Testis (tissue), 3 donors: ENCODE data around the gene CSMD2. TPM values are rescaled to one million over a fixed set of nuclear protein-coding genes. Genes with fewer than 3 reads are reported as not detected.
"Not testable (repeated sequence)": the region's sequence is repeated elsewhere in the genome, so short reads cannot be mapped to it uniquely, and the experiment has no call there.

ENCODE experiments used
- DNase-seq: peaks from one replicate; pipeline ENCODE4 v3.0.0-alpha.2; 2019
- H3K27ac ChIP-seq, 2 donors: fragments of 200-600 bp; sonication (generic); one replicate each; pipeline ENCODE4 v1.5.1; 2019
- H3K27me3 ChIP-seq: fragments of 200-600 bp; sonication (generic); one replicate; pipeline ENCODE4 v1.5.1; 2019
- H3K36me3 ChIP-seq: fragments of 200-600 bp; sonication (generic); one replicate; pipeline ENCODE4 v1.5.1; 2017; ENCODE audit warnings: low read depth; ENCODE audit errors: missing control alignments
- H3K4me1 ChIP-seq: fragments of 200-600 bp; sonication (generic); one replicate; pipeline ENCODE4 v1.5.1; 2019
- H3K4me3 ChIP-seq, 2 donors: fragments of 200-600 bp; sonication (generic); one replicate each; pipeline ENCODE4 v1.5.1; 2017 to 2019
- H3K9me3 ChIP-seq: fragments of 200-600 bp; sonication (generic); one replicate; pipeline ENCODE4 v1.5.1; 2017
- POLR2A ChIP-seq: fragments of 450-650 bp; IDR thresholded peaks from one replicate; pipeline ENCODE4 v1.6.1; 2017; ENCODE audit warnings: antibody characterized with exemption, mild to moderate bottlenecking, moderate library complexity
- WGBS, 2 donors: methylation state at CpG; one replicate each; pipeline ENCODE4 v1.1.5; 2018; 5-methylcytosine and 5-hydroxymethylcytosine counted together
- intact Hi-C: fragments of 100-400 bp; cut with DNase I; formaldehyde crosslinking; loops from one replicate; pipeline ENCODE4 v1.15.1; 2023; ENCODE audit warnings: low total_unique reads
- polyA plus RNA-seq: library from polyadenylated mRNA; stranded (reverse); fragments of 350-450 nt; fragmentation: Illumina TruSeq; extraction: RNeasy Lipid Tissue Mini Kit (QIAGEN cat#74804); gene quantifications from one replicate; pipeline ENCODE4 v1.2.3, GENCODE V29; 2014; ENCODE audit warnings: low read depth, low replicate concordance; ENCODE audit not compliant: insufficient read depth
- total RNA-seq, 2 donors: library from RNA; depleted of rRNA; stranded (reverse); fragments of >200 nt; gene quantifications; one replicate each; pipeline ENCODE4 v1.2.3, GENCODE V29; 2016
- TF ChIP-seq, protein P1 (sequence below), 3 experiments: fragments of 450-650 bp in 2 of 3; fragments of 200-600 bp in 1 of 3; sonication (generic) in 1 of 3; IDR thresholded peaks; one replicate each; pipeline ENCODE4 v1.5.1; 2016 to 2019; ENCODE audit warnings: antibody characterized with exemption in 3 of 3, mild to moderate bottlenecking in 2 of 3, moderate library complexity in 1 of 3

CSMD2 gene
- total and polyA plus RNA-seq, 3 donors from 2014 or later, result 1.2 to 3.8 (median 2.7) TPM

DNA sequence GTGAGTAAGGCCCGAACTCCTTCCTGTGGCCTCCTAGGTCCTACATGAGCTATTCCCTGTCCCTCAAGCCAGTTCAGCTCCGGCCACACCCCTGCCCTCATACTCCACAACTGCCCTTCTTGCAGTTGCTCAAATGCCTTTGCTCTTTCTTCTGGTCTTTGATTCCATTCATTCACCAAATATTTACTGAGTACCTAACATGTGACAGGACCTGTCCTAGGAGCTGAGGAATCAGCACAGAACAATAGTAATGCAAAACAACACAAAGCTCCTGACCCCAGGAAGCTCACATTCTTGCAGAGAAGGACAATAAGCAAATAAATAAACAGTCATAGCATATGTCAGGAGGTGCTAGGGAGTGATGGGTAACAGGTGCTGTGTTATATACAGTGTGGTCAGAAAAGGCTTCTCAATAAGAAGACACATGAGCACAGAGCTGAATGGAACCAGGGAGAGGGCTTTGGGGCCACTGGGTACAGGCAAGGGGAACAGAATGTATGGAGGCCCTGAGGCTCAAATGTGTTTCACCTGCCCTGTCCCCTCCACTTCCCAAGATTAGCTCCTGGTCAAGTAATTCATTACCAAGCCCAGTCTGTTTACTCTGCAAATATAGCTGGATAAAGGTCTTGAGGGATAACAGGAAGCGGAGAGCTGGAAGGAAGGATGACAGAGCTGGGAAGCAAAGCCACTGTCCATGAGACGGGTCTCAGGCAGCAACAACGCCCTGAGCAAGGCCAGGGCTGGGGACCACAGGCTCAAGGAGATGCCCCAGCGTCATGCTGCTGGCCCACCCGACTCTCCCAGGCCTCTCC is 145.1 kb downstream of the CSMD2 start:
- H3K4me1 ChIP-seq, result no peaks in the 10 kb centered on the region
- no peak for DNase-seq
- no peak overlapping the region for H3K27ac ChIP-seq
- no peaks in the 10 kb centered on the region for H3K9me3 ChIP-seq
- no peaks in the 10 kb centered on the region for H3K36me3 ChIP-seq
- no peaks in the 10 kb centered on the region for H3K27me3 ChIP-seq
- no peak overlapping the region for H3K4me3 ChIP-seq
- TF ChIP-seq, protein P1, sequence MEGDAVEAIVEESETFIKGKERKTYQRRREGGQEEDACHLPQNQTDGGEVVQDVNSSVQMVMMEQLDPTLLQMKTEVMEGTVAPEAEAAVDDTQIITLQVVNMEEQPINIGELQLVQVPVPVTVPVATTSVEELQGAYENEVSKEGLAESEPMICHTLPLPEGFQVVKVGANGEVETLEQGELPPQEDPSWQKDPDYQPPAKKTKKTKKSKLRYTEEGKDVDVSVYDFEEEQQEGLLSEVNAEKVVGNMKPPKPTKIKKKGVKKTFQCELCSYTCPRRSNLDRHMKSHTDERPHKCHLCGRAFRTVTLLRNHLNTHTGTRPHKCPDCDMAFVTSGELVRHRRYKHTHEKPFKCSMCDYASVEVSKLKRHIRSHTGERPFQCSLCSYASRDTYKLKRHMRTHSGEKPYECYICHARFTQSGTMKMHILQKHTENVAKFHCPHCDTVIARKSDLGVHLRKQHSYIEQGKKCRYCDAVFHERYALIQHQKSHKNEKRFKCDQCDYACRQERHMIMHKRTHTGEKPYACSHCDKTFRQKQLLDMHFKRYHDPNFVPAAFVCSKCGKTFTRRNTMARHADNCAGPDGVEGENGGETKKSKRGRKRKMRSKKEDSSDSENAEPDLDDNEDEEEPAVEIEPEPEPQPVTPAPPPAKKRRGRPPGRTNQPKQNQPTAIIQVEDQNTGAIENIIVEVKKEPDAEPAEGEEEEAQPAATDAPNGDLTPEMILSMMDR (IDR thresholded peaks at IDR 0.05), result no peak
- TF ChIP-seq POLR2A, result no peak
- 88 to 90% methylated on average over 7 of the region's 7 CpGs for WGBS, 2 donors
- intact Hi-C loops, result no loop called here

DNA sequence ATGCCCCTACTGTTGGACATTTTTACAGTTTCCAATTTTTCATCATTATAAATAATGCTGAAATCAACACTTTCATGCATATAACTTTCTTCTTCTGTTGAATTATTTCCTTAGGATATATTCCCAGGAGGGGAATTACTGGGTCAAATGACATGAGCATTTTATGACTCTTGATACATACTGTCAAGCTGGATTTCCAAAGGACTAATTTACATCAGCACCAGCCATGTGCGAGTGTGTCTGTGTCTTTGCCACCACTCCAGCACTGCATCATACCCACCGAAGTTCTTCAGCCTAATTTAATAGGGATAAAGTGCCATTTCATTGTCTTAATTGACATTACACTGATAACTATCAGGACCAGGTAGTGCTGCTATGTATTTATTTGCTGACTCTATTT is 146.7 kb downstream of the CSMD2 start:
- Histone ChIP-seq H3K36me3 (no peaks in the 10 kb centered on the region), H3K27me3 (no peaks in the 10 kb centered on the region), H3K9me3 (no peaks in the 10 kb centered on the region), H3K4me3 (no peak overlapping the region), H3K27ac (no peak overlapping the region), H3K4me1 (no peaks in the 10 kb centered on the region)
- DNase-seq, result no peak
- intact Hi-C loops, result no loop called here
- TF ChIP-seq POLR2A, result no peak
- TF ChIP-seq, protein P1 (IDR thresholded peaks at IDR 0.05), result no peak
- 76 to 80% methylated on average over 2 of the region's 2 CpGs for WGBS, 2 donors

DNA sequence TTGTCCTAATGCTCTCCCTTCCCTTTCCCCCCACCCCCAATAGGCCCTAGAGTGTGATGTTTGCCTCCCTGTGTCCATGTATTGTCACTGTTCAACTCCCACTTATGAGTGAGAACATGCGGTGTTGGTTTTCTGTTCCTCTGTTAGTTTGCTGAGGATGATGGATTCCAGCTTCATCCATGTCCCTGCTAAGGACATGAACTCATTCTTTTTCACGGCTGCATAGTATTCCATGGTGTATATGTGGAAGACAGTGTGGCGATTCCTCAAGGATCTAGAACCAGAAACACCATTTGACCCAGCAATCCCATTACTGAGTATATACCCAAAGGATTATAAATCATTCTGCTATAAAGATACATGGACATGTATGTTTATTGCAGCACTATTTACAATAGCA is 148.7 kb downstream of the CSMD2 start:
- H3K9me3 ChIP-seq, intact Hi-C loops, H3K27ac ChIP-seq, H3K27me3 ChIP-seq, DNase-seq, H3K4me3 ChIP-seq, H3K36me3 ChIP-seq, H3K4me1 ChIP-seq: not testable (repeated sequence)
- 91 to 98% methylated on average over 3 of the region's 3 CpGs for WGBS, 2 donors

DNA sequence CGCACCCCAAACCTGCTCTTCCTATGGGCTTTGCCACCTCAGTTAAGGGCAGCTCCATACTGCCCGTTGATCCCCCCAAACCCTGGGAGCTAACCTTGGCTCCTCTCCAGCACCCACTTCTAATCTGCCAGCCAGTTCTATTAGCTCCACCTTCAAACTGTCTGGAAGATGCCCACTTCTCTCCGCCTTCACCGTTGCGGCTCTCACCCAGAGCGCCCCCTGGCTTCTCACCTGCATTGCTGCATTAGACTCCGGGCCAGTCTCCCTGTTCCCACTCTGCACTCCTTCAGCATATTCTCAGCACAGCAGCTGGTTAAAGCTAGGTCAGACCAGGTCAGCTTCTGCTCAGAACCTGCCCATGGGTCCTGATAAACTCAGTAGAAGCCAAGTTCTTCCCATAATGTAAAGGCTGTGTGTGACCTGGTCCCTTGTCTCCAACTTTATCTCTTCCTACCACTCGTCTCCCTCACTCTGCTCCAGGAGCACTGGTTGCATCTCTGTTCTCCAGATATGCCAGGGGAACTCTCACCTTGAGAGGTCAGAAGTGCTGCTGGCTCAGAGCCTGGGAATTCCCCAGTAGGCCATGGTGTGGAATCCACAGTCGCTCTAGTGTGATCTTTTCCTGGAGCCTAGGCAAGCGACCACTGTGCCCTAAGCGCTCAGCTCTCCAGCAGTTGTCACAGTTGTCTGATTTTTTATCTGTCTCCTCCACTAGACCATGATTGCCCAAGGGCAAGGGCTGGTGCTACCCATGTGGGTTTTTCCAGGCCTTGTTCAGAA is 150.9 kb downstream of the CSMD2 start:
- Histone ChIP-seq H3K4me1 (no peaks in the 10 kb centered on the region), H3K9me3 (no peaks in the 10 kb centered on the region), H3K4me3 (no peak overlapping the region), H3K27ac (no peak overlapping the region), H3K36me3 (no peaks in the 10 kb centered on the region), H3K27me3 (no peaks in the 10 kb centered on the region)
- 55 to 58% methylated on average over 11 of the region's 11 CpGs for WGBS, 2 donors
- intact Hi-C loops, result no loop called here
- peak; percentile 58 for DNase-seq
- no peak for TF ChIP-seq POLR2A
- TF ChIP-seq, protein P1 (IDR thresholded peaks at IDR 0.05), result peak; percentile 46 to 57 (median 50)

DNA sequence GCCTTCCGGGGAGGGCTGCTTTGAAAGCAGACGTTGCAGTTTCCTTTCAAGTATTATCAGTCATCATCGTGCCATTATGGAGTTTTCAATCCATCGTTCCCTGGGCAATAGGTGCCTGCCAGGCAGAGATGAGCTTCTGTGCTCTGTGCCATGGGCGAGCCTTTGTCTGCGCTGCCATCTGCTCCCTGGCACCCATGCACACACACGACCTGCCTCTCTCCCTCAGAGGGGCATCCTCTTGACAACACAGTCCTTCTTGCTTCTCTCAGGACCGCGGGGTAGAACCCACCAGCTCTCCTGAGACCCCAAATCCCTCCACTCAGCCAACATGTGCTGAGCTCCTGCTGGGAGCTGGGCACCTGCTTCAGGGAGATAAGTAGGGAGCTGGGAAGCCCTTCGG is 151.9 kb downstream of the CSMD2 start:
- no peak for TF ChIP-seq POLR2A
- TF ChIP-seq, protein P1 (IDR thresholded peaks at IDR 0.05), result no peak
- DNase-seq, result no peak

More for the DNA sequence above, 151.9 kb downstream of the CSMD2 start:
- Histone ChIP-seq H3K27ac (no peak overlapping the region), H3K9me3 (no peaks in the 10 kb centered on the region), H3K4me1 (no peaks in the 10 kb centered on the region), H3K4me3 (no peak overlapping the region), H3K27me3 (no peaks in the 10 kb centered on the region), H3K36me3 (no peaks in the 10 kb centered on the region)
- intact Hi-C loops, result no loop called here
- WGBS, 2 donors, result 78 to 83% methylated on average over 8 to 10 of the region's 10 CpGs
